MM.1S (cell line): Measurements from ENCODE around the gene PGF.

Experiments used
- CTCF ChIP-seq: fragments of 300-600 bp; sonication (generic); IDR thresholded peaks from 2 replicates; pipeline ENCODE4 v1.5.1; 2016; ENCODE audit warnings: antibody characterized with exemption, low read length, mixed read lengths
- EZH2 ChIP-seq: fragments of 300-600 bp; sonication (generic); optimal IDR thresholded peaks from 2 replicates; pipeline ENCODE3; 2017; ENCODE audit warnings: low read depth, mild to moderate bottlenecking, antibody characterized with exemption, low read length, mixed read lengths

- TF ChIP-seq EZH2 (no peak), CTCF (no peak)
Measured at GRCh38 chr14:74979029-74979428, 23.6 kb upstream of the PGF start.
